H1 (cell line): ENCODE measurements around the gene ZC3H7B. TPM values are rescaled to one million over a fixed set of nuclear protein-coding genes. Genes with fewer than 3 reads are reported as not detected.

ENCODE experiments used
- BACH1 ChIP-seq: IDR thresholded peaks from 2 replicates; pipeline ENCODE4 v1.6.1; 2012; ENCODE audit warnings: low read length, improper control_type of control experiment
- CHD1 ChIP-seq: IDR thresholded peaks from 2 replicates; pipeline ENCODE4 v1.6.1; 2012; ENCODE audit warnings: low read depth, low read length, improper control_type of control experiment
- POU5F1 ChIP-seq: IDR thresholded peaks from 2 replicates; pipeline ENCODE4 v1.6.1; 2011; ENCODE audit warnings: low read depth, mild to moderate bottlenecking, low read length, moderate library complexity
- RBBP5 ChIP-seq: IDR thresholded peaks from 2 replicates; pipeline ENCODE4 v1.7.1; 2012; ENCODE audit warnings: low read depth, mild to moderate bottlenecking, inconsistent platforms, low read length, moderate library complexity, borderline replicate concordance
- RNF2 ChIP-seq: fragments of 200-900, 300-1000 bp; sonication (generic); IDR thresholded peaks from 2 replicates; pipeline ENCODE4 v1.7.1; 2016; ENCODE audit warnings: borderline replicate concordance, low read depth, mild to moderate bottlenecking, antibody characterized with exemption, low read length; ENCODE audit not compliant: poor library complexity, severe bottlenecking; ENCODE audit errors: missing control alignments
- RXRA ChIP-seq: IDR thresholded peaks from 2 replicates; pipeline ENCODE4 v1.6.1; 2011; ENCODE audit warnings: low read depth, mild to moderate bottlenecking, low read length, moderate library complexity; ENCODE audit not compliant: insufficient read depth
- polyA plus RNA-seq, 7 experiments: library from polyadenylated mRNA; depleted of rRNA in 3 of 7; stranded (reverse) in 5 of 7; unstranded in 2 of 7; fragments of >200 nt in 5 of 7; fragments of 200-250 nt in 2 of 7; gene quantifications; 1 replicate in 5 of 7; 2 replicates in 1 of 7; 4 replicates in 1 of 7; pipeline versions ENCODE4 v1.2.1 to v1.2.3, GENCODE V29; 2011 to 2013; ENCODE audit warnings: missing spikeins in 2 of 7, mixed read lengths in 2 of 7
- total RNA-seq: library from RNA; stranded (reverse); fragmentation: NEBNext Ultra II Directional; extraction: Animal tissue kit (Norgen Biotek cat#: 25700); gene quantifications from 2 replicates; pipeline ENCODE4 v1.2.1, GENCODE V29; 2021
- TF ChIP-seq, protein P1 (sequence below): IDR thresholded peaks from 2 replicates; pipeline ENCODE4 v1.6.1; 2012; ENCODE audit warnings: low read length, inconsistent platforms
- TF ChIP-seq, protein P2 (sequence below): IDR thresholded peaks from 2 replicates; pipeline ENCODE4 v1.6.1; 2011; ENCODE audit warnings: low read depth, mild to moderate bottlenecking, low read length; ENCODE audit not compliant: insufficient read depth

ZC3H7B gene
- total and polyA plus RNA-seq, 2 of the 8 experiments (the other 6 are each of a cell fraction or from before 2014, with no cell fraction given): 35.5 to 78.6 TPM

DNA sequence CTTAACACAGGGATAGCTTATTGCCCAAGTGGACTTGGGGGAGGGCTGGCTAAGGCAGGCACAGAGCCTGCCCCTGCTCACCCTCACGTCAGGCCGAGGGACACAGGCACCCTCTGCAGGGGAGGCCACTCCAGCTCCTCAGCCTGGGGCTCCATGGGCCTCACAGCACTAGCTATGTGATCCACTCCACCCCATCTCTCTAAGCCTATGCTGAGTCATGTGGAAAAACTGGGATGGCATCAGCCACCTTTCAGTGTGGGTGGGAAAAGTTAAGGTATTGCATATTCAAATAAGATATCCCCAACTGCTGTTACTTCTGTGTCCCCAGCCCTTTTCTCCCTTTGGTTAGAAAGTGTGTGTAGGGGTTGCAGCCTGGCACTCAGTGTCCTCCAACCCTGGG lies 37.6 kb upstream of the ZC3H7B start (continued):
- TF ChIP-seq, protein P1, sequence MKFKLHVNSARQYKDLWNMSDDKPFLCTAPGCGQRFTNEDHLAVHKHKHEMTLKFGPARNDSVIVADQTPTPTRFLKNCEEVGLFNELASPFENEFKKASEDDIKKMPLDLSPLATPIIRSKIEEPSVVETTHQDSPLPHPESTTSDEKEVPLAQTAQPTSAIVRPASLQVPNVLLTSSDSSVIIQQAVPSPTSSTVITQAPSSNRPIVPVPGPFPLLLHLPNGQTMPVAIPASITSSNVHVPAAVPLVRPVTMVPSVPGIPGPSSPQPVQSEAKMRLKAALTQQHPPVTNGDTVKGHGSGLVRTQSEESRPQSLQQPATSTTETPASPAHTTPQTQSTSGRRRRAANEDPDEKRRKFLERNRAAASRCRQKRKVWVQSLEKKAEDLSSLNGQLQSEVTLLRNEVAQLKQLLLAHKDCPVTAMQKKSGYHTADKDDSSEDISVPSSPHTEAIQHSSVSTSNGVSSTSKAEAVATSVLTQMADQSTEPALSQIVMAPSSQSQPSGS: no peak
- TF ChIP-seq POU5F1 (no peak), BACH1 (no peak), CHD1 (no peak), RNF2 (no peak), RXRA (no peak), RBBP5 (no peak)
- TF ChIP-seq, protein P2, sequence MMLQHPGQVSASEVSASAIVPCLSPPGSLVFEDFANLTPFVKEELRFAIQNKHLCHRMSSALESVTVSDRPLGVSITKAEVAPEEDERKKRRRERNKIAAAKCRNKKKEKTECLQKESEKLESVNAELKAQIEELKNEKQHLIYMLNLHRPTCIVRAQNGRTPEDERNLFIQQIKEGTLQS: no peak
